B cell (primary cell): ENCODE results near the gene EVL. TPM values are rescaled to one million over a fixed set of nuclear protein-coding genes. Genes with fewer than 3 reads are reported as not detected.

Source experiments
- ATAC-seq: fragments of 200-7000 bp; cut with Tn5 transposase; one replicate; pipeline ENCODE4 v1.10.0; 2021; ENCODE audit warnings: low read depth, mild to moderate bottlenecking, moderate number of reproducible peaks, moderate library complexity
- CTCF ChIA-PET: fragments of 350-600 bp; sonication (Branson Sonifier 250); formaldehyde crosslinking; loops from one replicate; lab custom pipeline; 2021; ENCODE audit warnings: antibody characterized with exemption, inconsistent platforms; lab: Charles Lee
- POLR2A ChIA-PET: fragments of 350-600 bp; sonication (Branson Sonifier 250); formaldehyde crosslinking; loops from one replicate; lab custom pipeline; 2021; ENCODE audit warnings: antibody characterized with exemption; lab: Charles Lee
- DNase-seq: peaks from one replicate; pipeline ENCODE4 v3.0.0; 2013
- H2AFZ ChIP-seq: 2 replicates; pipeline ENCODE4 v1.6.1; 2012; ENCODE audit warnings: mild to moderate bottlenecking, low read depth, low read length; ENCODE audit not compliant: insufficient read depth, poor library complexity, severe bottlenecking
- H3K27ac ChIP-seq, 2 donors: 1 replicate in 1 of 2; 2 replicates in 1 of 2; pipeline ENCODE4 v1.5.1; 2012 to 2013; ENCODE audit warnings: low read length in 2 of 2, mild to moderate bottlenecking in 2 of 2, moderate library complexity in 1 of 2
- H3K27me3 ChIP-seq, 4 experiments: fragments of 200-600 bp in 1 of 4; sonication (generic) in 1 of 4; replicated peaks in 1 of 4; 1 replicate in 2 of 4; 2 replicates in 2 of 4; pipeline versions ENCODE4 v1.6.1 to v1.7.0; 2013 to 2016; ENCODE audit warnings: low read length in 3 of 4, mild to moderate bottlenecking in 2 of 4, mixed read lengths in 1 of 4, moderate library complexity in 1 of 4; ENCODE audit not compliant: insufficient read depth in 4 of 4, control insufficient read depth in 3 of 4; ENCODE audit errors: control extremely low read depth in 1 of 4
- H3K36me3 ChIP-seq, 2 experiments: replicated peaks in 1 of 2; 1 replicate in 1 of 2; 2 replicates in 1 of 2; pipeline versions ENCODE4 v1.6.1 to v1.7.1; 2013; ENCODE audit warnings: low read length in 1 of 2; ENCODE audit not compliant: insufficient read depth in 2 of 2, control insufficient read depth in 1 of 2; ENCODE audit errors: control extremely low read depth in 1 of 2, extremely low read depth in 1 of 2
- H3K4me1 ChIP-seq, 2 donors: fragments of 200-600 bp in 1 of 2; sonication (generic) in 1 of 2; 1 replicate in 1 of 2; 2 replicates in 1 of 2; pipeline versions ENCODE4 v1.5.1 to v1.6.1; 2013 to 2017; ENCODE audit warnings: low read length in 2 of 2; ENCODE audit not compliant: control insufficient read depth in 2 of 2, insufficient read depth in 2 of 2
- H3K4me2 ChIP-seq: replicated peaks from 2 replicates; pipeline ENCODE3; 2012; ENCODE audit warnings: mild to moderate bottlenecking, low read depth, low read length; ENCODE audit not compliant: poor library complexity, severe bottlenecking
- H3K4me3 ChIP-seq, 5 experiments: fragments of 200-600 bp in 1 of 5; sonication (generic) in 1 of 5; 1 replicate in 3 of 5; 2 replicates in 2 of 5; pipeline versions ENCODE4 v1.5.1 to v1.7.0; 2011 to 2016; ENCODE audit warnings: low read length in 4 of 5, mild to moderate bottlenecking in 4 of 5, low read depth in 2 of 5, control low read depth in 1 of 5, moderate library complexity in 1 of 5; ENCODE audit not compliant: insufficient read depth in 1 of 5; ENCODE audit errors: control extremely low read depth in 1 of 5, extremely low read depth in 1 of 5
- H3K79me2 ChIP-seq: fragments of 200-600 bp; sonication (generic); one replicate; pipeline ENCODE4 v1.6.0; 2016; ENCODE audit warnings: low read length; ENCODE audit not compliant: control insufficient read depth, insufficient read depth
- H3K9ac ChIP-seq: fragments of 200-600 bp; sonication (generic); 2 replicates; pipeline ENCODE4 v1.6.1; 2017; ENCODE audit warnings: mild to moderate bottlenecking, low read length, moderate library complexity
- H3K9me3 ChIP-seq, 3 donors: one replicate each; pipeline versions ENCODE4 v1.6.1 to v1.7.1; 2013; ENCODE audit warnings: low read length in 2 of 3; ENCODE audit not compliant: control insufficient read depth in 2 of 3, insufficient read depth in 1 of 3; ENCODE audit errors: control extremely low read depth in 1 of 3
- H4K20me1 ChIP-seq: 2 replicates; pipeline ENCODE4 v1.6.0; 2012; ENCODE audit warnings: mild to moderate bottlenecking, low read length; ENCODE audit not compliant: insufficient read depth, control insufficient read depth, poor library complexity, severe bottlenecking
- H3K27ac Mint-ChIP-seq: one replicate; pipeline ENCODE4 v1.8.0; 2021; ENCODE audit warnings: mixed read lengths
- H3K27me3 Mint-ChIP-seq: one replicate; pipeline ENCODE4 v1.8.0; 2021; ENCODE audit warnings: mixed read lengths
- H3K4me1 Mint-ChIP-seq: one replicate; pipeline ENCODE4 v1.8.0; 2021; ENCODE audit warnings: mixed read lengths
- H3K4me3 Mint-ChIP-seq: one replicate; pipeline ENCODE4 v1.8.0; 2021; ENCODE audit warnings: mixed read lengths
- H3K9me3 Mint-ChIP-seq: one replicate; pipeline ENCODE4 v1.8.0; 2022; ENCODE audit warnings: mixed read lengths; ENCODE audit not compliant: insufficient read depth
- CTCF ChIP-seq: fragments of 200-600 bp; IDR thresholded peaks from one replicate; pipeline ENCODE4 v1.8.0; 2022; ENCODE audit warnings: antibody characterized with exemption, mild to moderate bottlenecking
- EZH2 ChIP-seq: IDR thresholded peaks from 2 replicates; pipeline ENCODE4 v1.6.1; 2012; ENCODE audit warnings: borderline replicate concordance, low read depth, mild to moderate bottlenecking, moderate library complexity, low read length; ENCODE audit not compliant: insufficient read depth, poor library complexity, severe bottlenecking
- WGBS: methylation state at CpG from one replicate; pipeline ENCODE4 v1.1.5; 2013; ENCODE audit warnings: missing lambda C conversion rate; ENCODE audit not compliant: insufficient coverage; 5-methylcytosine and 5-hydroxymethylcytosine counted together
- intact Hi-C: fragments of 100-400 bp; cut with micrococcal nuclease; formaldehyde crosslinking; loops from one replicate; pipeline ENCODE4 v1.10.0; 2022
- polyA plus RNA-seq: library from polyadenylated mRNA; depleted of rRNA; stranded (reverse); fragments of >200 nt; gene quantifications from 2 replicates; pipeline ENCODE4 v1.2.3, GENCODE V29; 2012
- total RNA-seq, 2 donors: library from RNA; stranded (reverse); fragments of 120-200 nt in 1 of 2; gene quantifications; 1 replicate in 1 of 2; 2 replicates in 1 of 2; pipeline versions ENCODE4 v1.2.3 to v1.2.4, GENCODE V29; 2013 to 2022

The EVL gene
- total and polyA plus RNA-seq, 2 donors (not counting 1 experiment from before 2014, with no cell fraction given): 486 to 892 TPM

GRCh38 chr14:100132903-100133510 is 67.8 kb downstream of the EVL start:
- Histone ChIP-seq H3K4me2 (no peak overlapping the region), H3K4me3 (no peak overlapping the region), H3K9me3 (no peaks in the 10 kb centered on the region), H3K36me3 (peaks cover 0 to 98% of the 10 kb centered on the region in 2 experiments), H2AFZ (no peak overlapping the region), H3K27ac (no peak overlapping the region), H3K27me3 (no peaks in the 10 kb centered on the region), H3K4me1 (no peaks in the 10 kb centered on the region), H3K79me2 (peaks cover 24% of the 10 kb centered on the region), H4K20me1 (peaks cover 75% of the 10 kb centered on the region), H3K9ac (no peak overlapping the region)
- POLR2A ChIA-PET: interaction anchor here (0.5 kb wide), 1 partner anchor 150 kb away, joined by 4 read pairs; no protein-coding TSS in a partner anchor
- H3K9me3 Mint-ChIP-seq: no peaks in the 10 kb centered on the region
- intact Hi-C loops: no loop called here
- H3K4me1 Mint-ChIP-seq: no peaks in the 10 kb centered on the region
- DNase-seq (no peak), ATAC-seq (no peak)
- CTCF ChIA-PET: interaction anchor here (0.8 to 1.4 kb wide), 2 partner anchors 60 to 151 kb away, joined by 3 read pairs; no protein-coding TSS in a partner anchor
- no peak for TF ChIP-seq CTCF
- no peak for TF ChIP-seq EZH2
- H3K4me3 Mint-ChIP-seq: no peak overlapping the region
- H3K27me3 Mint-ChIP-seq: no peaks in the 10 kb centered on the region
- no peak overlapping the region for H3K27ac Mint-ChIP-seq
- WGBS: 96% methylated on average over 12 of the region's 12 CpGs

- TF ChIP-seq EZH2 (no peak), CTCF (no peak)
- no peak for ATAC-seq
- WGBS: 95% methylated on average over 5 of the region's 8 CpGs
- Mint-ChIP-seq H3K9me3 (no peaks in the 10 kb centered on the region), H3K27ac (no peak overlapping the region), H3K27me3 (no peaks in the 10 kb centered on the region), H3K4me3 (no peak overlapping the region), H3K4me1 (peaks cover 4% of the 10 kb centered on the region)
- DNase-seq: no peak
- no peaks in the 10 kb centered on the region for H3K27me3 ChIP-seq
- intact Hi-C loops: no loop called here
- ChIA-PET POLR2A (no interaction called here), CTCF (no interaction called here)
- H3K4me3 ChIP-seq: no peak overlapping the region
- H3K27ac ChIP-seq: no peak overlapping the region
- peaks cover 81% of the 10 kb centered on the region for H4K20me1 ChIP-seq
- no peaks in the 10 kb centered on the region for H3K9me3 ChIP-seq
- H3K9ac ChIP-seq: no peak overlapping the region
- no peak overlapping the region for H2AFZ ChIP-seq
- H3K4me2 ChIP-seq: no peak overlapping the region
- H3K4me1 ChIP-seq: no peaks in the 10 kb centered on the region
- H3K79me2 ChIP-seq: peaks cover 19% of the 10 kb centered on the region
- H3K36me3 ChIP-seq: peaks cover 0 to 99% of the 10 kb centered on the region in 2 experiments
These were observed 69.4 kb downstream of the EVL start for GRCh38 chr14:100134586-100134985.
